GM19193 (cell line): ENCODE data around the gene ARHGAP1.

ENCODE experiments used
- POLR2A ChIP-seq: IDR thresholded peaks from 4 replicates; pipeline ENCODE4 v1.6.1; 2011; ENCODE audit not compliant: insufficient read depth, insufficient read length; ENCODE audit errors: extremely low read depth

ARHGAP1 gene

GRCh38 chr11:46727952-46728658, 27.7 kb upstream of the ARHGAP1 start:
- TF ChIP-seq POLR2A, result no peak

GRCh38 chr11:46726206-46726862, 25.9 kb upstream of the ARHGAP1 start:
- no peak for TF ChIP-seq POLR2A

GRCh38 chr11:46725338-46726205, 25.2 kb upstream of the ARHGAP1 start:
- no peak for TF ChIP-seq POLR2A

GRCh38 chr11:46724088-46724487, 23.7 kb upstream of the ARHGAP1 start:
- TF ChIP-seq POLR2A, result no peak

- TF ChIP-seq POLR2A, result no peak
Measured at GRCh38 chr11:46723359-46723680, 22.9 kb upstream of the ARHGAP1 start.

GRCh38 chr11:46722566-46723358, 22.3 kb upstream of the ARHGAP1 start:
- no peak for TF ChIP-seq POLR2A

GRCh38 chr11:46721286-46721685, 20.9 kb upstream of the ARHGAP1 start:
- no peak for TF ChIP-seq POLR2A

- TF ChIP-seq POLR2A, result no peak
Measured at GRCh38 chr11:46719543-46720218, 19.3 kb upstream of the ARHGAP1 start.

GRCh38 chr11:46719048-46719542, 18.7 kb upstream of the ARHGAP1 start, which contains the start of gene F2:
F2 (plus strand) TSS chr11:46719213; CDS start chr11:46719236, 23 bp downstream.
- no peak for TF ChIP-seq POLR2A

- no peak for TF ChIP-seq POLR2A
Measured at GRCh38 chr11:46718155-46719019, 18.0 kb upstream of the ARHGAP1 start.

GRCh38 chr11:46712874-46713576, 12.6 kb upstream of the ARHGAP1 start:
- TF ChIP-seq POLR2A, result no peak

GRCh38 chr11:46711303-46711702, 10.9 kb upstream of the ARHGAP1 start:
- no peak for TF ChIP-seq POLR2A
